DMS114 treated with DMSO at 0.1 percent for 48 hours (cell line): Measurements from ENCODE around the gene RPL3.

Experiments used
- DNase-seq: peaks from one replicate; lab custom pipeline; 2025; ENCODE audit not compliant: unreplicated experiment; lab: John Stamatoyannopoulos, UW

RPL3 gene

DNA sequence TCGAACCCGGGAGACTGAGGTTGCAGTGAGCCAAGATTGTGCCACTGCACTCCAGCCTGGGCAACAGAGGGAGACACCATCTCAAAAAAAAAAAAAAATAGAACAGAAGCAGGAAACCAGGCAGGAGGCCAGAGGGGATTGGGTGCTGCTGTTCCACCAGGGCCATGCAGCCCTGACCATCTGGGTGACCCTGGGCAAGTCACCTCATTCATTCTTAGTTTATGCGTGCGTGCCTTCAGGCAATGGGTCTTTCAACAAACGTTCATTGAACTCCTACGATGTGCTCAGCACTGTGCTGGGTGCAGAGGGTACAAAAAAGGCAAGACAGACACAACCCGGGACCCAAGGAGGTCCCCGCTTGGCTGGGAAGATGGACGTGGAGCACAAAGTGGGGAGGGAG is 18.3 kb downstream of the RPL3 start:
- DNase-seq = no peak

DNA sequence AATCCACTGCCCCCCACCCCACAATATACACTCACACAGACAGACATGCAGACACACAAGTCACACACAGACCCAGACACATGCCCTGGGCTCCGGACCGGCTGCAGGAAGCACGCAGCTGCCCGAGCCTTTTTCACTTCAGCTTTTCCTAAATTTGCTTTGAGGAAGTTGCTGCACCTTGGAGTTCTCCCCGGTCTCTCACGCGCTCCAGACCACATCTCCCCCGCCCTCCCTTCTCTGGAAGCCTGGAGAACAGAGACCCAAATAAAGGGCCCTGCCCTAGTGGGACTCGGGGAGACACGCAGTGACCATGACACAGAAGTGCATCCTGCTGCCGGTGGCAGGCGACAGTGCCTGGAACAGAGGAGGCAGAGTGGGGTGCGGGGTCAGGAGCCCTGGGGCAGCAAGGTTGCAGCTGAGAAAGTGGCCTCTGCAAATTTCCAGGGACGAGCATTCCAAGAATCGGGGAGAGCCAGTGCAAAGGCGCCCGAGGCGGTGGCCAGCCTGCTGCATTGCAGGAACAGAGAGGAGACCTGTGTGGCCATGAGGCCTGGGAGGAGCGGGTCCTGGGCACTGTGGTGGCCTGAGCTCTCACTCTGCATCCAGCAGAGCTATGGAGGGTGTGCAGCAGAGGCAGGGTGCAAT is 19.1 kb downstream of the RPL3 start:
- DNase-seq = no peak

DNA sequence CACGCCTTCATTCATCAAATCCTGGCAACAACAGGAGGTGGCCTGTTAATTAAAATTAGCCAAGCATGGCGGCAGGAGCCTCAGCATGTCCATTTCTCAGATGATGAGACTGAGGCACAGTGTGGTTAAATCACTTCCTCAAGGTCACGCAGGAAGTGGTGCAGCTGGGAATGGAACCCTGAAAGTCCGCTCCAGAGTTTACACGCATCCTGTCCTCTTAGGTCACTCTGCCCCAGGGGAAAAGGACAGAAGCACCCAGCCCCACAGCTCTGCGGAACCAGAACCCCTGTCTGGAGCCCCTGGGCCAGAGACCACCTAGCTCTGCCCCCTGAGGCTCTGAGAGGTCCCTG is 19.6 kb downstream of the RPL3 start:
- DNase-seq = no peak

DNA sequence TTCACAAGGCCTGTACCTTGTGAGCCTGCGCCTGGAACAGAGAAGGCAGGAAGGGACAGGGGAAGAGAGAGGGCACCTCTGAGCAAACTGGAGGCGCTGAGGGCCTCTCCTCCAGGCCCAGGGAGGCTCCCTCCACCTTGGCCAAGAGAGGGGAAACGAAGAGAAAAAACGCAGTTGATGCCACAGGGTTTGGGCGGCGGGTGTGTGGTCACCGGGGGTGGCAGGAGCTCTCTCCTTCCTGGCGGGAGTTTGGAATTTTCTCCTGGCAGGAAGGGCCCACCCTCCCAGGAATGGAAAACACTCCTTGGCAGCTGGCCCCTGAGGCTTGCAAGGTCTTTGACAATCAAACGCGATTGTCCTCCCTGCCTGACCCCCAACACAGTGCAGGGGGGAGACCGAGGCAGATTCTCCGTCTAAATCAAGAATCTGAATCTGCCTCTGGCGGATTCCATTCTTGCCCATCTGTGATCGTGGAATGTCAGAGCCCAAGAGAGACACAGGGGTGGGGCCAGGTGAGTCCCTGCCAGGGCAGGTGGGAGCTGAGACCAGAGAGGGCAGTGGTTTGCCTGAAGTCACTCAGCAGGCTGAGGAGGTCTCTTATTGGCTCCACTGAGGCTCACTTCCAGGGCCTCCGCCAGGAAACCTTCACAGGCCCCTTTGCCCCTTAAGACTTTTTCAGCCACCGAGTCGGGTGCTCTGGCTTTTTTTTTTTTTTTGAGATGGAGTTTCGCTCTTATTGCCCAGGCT is 21.0 kb downstream of the RPL3 start:
- DNase-seq = no peak

DNA sequence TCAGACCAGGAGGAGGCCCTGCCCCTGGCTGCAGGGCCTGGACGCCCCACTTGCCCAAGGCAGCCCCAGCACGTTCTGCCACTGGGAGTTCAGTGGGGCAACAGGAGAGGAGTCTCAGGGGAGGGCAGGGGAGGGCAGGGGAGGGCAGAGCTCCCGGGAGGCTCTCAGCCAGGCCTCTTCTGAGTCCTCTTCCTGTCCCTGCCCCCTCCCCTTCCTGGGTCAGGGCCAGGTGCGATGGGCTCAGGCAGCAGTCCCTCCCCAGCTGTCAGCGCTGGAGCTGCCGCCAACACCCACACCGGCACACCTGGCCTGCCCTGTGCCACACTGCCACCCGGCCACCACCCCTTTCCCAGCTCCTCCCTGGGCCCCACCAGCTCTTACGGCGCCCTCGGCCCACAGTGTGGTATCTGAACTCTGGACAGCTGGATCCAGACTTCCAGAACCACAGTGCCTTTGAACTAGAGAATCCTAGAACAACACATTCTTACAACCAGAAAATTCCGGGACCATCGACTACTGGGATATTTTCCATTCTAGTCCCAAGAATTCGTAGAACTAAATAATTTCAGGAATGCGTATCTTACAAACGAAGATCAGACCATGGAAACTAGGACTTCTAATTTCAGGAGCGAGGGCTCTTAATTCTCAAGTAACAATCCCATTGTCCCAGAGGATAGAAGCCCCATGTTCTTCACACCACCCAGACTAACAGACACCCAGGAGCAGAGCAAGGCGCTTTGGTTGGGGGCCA is 21.8 kb downstream of the RPL3 start:
- DNase-seq = no peak

DNA sequence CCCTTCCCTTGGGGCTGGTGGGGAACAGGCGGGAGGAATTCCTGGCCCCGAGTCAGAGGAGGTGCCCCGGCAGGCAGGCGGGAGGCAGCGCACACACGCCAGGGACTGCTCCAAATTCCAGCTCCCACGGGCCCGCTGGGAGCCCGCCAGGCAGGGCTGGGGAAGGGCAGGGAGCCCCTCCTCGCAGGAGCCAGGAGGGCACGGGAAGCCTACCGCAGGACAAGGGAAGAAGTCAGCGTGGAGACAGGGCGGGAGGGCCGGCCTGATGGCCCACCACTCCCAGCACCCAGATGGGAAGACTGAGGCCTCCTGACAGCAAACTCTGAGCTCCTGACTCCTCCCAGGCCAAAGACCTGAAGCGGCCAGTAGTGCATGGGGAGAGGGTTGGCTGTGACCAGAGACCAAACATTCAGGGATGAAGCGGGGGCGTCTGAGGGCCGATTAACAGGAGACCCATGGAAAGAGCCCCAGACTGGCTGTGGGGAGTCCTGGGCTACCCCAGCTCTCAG is 22.4 kb downstream of the RPL3 start:
- DNase-seq = no peak

DNA sequence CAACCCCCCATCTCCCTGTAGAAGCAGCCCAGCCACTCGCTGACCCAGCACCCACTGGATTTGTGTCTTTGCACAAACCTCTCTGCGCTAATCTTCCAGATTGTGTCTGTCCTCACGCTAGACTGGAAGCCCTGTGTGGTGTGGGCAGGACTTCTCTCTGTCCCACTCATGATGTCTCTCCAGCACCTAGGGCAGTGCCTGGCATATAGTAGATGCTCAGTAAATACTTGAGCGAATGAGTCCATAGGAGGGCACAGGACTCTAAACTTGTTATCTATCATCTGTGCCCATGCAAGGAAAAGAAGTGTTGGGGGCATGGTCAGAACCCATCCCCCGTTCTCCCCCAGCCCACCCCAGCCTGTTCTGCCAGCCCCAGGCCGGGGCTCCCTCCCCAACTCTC is 22.9 kb downstream of the RPL3 start:
- DNase-seq = no peak

DNA sequence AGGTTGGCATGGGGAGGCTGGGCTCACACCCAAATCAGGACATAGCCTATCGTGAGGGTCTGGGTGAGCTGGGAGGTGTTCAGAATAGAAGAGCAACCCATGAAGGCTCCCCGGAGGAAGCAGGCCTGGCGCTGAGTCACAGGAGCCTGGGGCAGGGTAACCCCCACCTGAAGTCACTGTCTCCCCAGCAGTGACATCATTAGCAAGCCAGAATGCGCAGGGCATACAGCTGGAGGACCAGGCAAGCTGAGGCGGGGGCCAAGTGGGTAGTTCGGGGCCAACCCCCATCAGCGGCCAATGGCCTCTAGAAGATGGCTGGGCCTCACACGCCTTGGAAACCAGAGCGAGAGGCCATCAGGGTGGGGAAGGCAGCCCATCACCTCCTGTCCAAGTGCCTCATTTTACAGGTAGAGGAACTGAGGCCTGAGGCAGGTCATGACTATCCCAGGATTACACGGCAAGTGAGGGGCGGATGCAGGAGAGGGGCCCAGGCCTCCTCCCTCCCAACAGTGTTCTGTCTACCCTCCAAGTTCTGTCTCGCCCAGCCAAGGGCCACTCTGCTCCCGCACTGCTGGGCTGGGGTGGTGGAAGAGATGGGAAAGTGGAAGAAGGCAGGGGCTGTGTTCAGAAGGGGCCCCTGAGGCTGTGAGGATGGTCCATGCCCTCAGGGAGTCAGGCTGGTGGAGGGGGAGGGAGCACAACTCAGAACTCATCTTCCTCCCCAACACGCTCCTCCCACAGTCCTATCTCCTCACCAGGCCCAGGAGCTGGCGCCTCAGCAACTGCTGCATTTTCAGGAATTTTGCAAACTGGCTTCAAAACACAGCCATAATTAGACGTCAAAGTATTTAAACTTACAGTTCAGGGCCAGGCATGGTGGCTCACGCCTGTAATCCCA is 24.6 kb downstream of the RPL3 start:
- DNase-seq = no peak

DNA sequence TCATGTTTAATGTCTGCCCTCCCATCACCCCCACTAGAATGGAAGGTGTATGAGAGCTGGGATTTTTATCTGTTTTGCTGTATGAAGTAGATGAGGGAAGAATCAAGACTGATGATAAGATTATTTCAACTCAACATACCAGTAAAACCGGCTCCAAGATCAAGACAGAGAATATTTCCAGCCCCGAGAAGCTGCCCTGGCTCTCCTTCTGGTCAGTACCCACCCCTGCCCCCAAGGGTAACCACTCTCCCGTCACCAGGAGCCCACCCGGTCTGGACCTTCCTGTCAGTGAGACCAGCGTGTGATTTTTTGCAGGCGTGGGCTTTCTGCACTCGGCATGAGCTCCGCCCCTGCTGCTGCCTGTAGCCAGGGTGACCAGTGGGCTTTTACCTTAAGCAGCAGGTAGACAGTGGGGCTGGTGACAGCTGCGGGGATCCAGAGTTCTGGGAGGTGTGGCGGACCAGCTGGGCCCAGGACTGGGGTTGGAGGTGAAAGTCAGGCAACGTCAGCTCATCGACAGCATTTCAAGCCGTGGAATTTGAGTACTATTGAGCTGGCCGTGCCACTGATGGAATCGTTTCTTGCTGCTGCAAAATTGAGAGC is 25.6 kb downstream of the RPL3 start:
- no peak for DNase-seq

DNA sequence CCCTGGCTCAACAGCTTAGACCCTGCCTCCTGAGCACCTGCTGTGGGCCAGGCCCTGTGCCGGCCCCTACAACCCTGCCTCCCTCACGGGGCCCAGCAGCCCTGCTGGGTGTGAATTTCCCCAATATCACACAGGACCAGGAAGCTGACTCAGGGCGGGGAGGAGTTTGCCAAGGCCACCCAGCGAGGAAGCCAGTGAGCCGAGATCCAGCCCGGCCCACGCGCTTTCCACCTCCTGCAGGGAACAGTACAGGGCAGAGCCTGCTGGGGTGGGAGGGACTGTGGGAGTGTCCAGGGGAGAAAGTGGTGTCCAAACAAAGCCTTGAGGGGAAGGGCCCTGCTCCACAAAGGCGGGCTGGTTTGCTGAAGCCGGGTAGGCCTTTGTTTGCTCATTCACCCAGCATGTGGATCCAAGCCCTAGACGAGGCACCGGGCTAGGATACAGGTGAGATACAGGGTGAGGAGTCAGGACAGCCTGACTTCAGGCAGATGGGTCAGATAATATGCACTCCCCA is 26.8 kb downstream of the RPL3 start:
- no peak for DNase-seq

DNA sequence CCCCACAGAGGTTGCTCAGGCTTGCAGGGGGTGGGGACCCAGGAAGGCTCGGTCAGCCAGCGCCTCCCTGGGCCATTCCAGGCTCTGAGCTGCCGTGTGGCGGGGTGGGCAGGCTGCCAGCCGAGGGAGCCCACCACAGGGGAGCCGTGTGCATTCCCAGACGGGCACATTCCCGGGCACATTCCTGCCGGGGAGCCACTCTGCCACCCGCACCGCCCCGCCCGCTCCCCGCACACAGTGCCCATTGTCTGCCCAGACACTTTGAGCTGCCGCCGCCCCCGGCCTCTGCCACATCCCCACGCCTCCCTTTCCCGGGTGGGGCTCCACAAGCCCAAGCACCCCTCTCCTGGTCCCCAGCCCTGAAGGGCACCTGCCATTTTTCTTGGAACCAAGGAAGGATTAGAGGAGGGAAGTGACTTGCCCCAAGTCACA is 27.4 kb downstream of the RPL3 start:
- no peak for DNase-seq

DNA sequence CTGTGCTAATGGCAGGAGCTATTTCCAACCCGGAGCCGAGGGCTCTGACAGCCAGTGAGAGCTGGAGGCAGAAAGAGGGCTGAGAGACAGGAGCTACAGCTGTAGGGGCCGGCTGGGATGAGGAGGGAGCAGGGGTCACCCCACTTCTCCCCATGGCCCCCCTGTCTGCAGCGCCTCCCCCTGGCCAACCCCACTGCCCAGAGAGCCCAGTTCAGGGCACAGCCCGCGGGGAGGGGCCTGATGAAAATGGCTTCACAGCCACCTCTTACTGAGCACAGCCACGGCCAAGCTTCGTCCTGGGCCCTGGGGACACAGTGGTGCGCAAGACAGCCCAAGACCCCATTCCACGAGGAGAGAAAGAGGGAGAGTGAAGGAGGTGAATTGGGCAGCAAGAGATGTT is 27.9 kb downstream of the RPL3 start:
- DNase-seq = no peak

DNA sequence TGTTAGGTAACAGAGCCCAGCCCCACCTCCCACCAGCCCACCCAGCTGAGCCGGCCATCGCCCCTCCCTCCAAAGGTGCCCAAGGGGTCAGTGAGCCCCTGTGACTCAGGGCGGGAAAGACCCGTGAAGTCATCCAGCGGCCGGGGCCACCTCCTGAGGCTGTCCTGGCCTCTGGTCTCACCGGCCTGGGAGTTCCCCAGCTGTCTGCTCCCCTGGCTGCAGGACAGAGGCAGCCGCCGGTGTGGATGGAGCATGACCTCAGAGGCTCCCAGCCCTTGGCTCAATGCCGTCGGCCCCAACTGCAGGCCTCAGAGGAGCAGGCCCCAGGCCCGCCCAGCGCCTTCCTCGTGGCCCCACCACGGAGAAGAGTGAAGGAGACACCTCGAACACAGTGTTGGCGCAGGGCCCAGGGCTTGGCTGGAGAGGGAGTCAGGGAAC is 28.7 kb downstream of the RPL3 start:
- DNase-seq = no peak

DNA sequence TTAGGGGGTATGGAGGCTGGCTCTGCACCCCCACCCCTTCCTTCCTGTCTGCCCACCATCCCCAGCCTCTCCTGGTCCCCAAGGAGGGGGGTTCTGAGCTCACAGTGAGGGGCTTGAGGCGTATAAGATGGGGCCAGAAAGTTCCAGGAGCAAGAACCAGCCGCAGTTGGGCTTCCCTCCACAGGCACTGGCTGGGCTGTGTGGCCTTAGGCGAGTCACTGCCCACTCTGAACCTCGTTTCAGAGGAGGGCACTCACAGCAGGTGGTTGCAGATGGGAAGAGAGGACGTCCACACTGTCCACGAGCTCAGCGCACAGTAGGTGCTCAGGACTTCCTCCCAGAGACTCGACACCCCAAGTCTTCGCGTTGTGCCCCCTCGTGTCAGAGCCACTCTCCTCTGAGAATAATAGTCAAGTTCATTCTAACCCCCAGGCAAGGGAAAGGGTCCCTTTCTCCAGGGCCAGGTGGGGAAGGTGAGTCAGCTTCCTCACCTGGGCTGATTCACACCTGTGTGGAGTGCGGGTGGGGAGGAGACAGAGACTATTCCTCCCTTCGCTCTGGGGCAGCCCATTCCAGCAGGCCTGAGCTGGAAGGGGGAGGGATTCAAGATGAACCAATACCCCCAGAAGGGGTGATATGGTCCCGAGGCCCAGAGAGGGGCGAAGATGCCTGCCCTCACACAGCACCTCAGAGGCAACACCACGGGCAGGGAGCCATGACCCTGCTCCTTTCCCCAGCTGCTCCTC is 29.3 kb downstream of the RPL3 start:
- no peak for DNase-seq

DNA sequence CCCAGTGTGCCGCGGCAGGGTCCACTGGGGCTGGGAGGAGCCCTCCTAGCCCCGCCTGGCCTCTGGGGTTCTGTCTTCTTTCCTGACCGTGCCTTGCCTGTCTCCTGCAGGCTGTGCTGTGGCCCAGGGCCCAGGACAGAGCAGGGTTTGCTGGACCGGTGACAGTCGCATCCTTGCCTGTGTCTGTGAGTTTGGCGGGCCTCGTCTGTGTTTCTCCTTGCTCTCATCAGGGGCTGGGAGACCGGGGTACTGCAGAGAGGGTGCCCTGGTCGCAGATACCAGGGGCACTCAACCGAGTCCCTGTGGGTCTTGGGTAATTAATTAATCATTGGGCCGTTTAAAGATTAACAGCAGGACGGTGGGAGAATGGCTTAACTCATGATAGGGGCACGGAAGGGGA is 29.9 kb downstream of the RPL3 start:
- DNase-seq = no peak

DNA sequence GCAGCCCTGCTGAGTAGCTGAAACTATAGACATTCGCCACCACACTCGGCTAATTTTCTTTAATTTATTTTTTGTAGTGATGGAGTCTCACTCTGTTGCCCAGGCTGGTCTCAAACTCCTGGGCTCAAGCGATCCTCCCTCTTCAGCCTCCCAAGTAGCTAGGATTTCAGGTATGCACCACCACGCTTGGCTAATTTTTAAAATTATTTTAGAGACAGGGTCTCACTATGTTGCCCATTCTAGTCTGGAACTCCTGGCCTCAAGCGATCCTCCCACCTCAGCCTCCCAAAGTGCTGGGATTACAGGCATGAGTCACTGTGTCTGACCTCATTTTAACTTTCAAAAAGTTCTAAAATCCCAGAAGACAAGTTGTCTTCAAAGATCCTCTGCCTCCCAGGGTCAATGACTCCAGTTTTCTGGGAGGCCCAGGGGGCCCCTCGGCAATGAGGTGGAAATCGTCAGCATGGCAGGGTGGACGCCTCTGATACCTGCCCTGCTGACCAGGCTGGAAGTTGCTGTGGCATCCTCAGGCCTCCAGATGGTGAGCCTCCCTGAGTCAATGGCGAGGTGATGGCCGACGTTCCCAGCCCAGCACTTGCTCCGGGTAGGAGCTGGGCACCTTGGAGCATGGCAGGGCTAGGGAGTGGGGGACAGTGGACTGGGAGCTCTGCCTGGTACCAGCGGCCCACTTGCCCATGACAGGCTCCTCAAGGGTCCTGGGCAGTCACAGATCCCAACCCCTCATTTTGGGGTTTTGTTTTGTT is 31.1 kb downstream of the RPL3 start:
- no peak for DNase-seq

DNA sequence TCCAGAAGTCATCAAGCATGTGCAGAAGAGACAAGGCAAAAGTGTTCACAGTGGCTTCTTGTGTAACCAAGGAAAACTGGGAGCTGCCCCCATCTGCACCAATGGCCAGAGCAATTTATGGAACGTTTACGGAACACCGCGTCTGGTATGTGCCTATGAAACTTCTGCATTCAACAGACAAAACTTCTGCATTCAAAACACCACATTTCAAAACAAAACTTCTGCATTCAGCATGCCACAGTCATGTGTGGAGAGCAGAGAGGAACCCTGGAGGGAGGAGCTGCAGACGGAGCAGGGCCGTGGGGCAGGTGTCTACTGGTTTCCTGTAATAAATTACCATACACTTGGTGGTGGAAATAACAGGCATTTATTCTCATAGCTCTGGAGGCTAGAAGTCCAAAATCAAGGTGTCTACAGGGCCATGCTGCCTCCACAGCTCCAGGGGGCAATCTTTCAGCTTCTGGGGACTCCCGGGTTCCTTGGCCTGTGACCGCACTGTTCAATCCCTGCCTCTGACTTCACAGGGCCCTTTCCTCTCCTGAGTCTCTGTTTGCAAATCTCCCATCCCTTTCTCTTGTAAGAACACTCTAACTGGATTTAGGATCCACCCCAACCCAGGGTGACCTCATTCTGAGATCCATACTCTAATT is 32.2 kb downstream of the RPL3 start:
- DNase-seq = no peak

DNA sequence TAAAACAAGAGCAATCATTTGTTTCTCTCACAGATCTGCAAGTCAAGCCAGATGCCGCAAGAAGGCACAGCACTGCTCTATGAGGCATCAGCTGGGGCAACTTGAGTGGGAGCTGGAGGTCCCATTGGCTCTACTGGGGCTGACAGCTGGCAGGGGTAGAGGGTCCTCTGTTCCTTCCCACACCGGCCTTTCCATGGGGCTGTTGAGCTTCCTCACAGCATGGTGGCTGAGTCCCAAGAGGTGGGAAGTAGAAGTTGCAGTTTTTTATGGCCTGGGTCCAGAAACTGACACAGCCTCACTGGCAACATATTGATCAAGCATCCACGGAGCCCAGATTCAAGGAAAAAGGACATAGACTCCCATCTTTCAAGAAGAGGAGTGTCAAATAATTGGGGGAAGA is 34.4 kb downstream of the RPL3 start:
- no peak for DNase-seq
